Pancreas (tissue), 10 donors: Measurements from ENCODE around the gene ZNF92. TPM values are rescaled to one million over a fixed set of nuclear protein-coding genes. Genes with fewer than 3 reads are reported as not detected.
"Not testable (repeated sequence)": the region's sequence is repeated elsewhere in the genome, so short reads cannot be mapped to it uniquely, and the experiment has no call there.

ENCODE experiments used
- ATAC-seq, 4 donors: fragments of 200-7000 bp; cut with Tn5 transposase; one replicate each; pipeline versions ENCODE4 v1.8.0 to v1.9.1; 2020; ENCODE audit warnings: mild to moderate bottlenecking in 4 of 4, moderate library complexity in 4 of 4
- DNase-seq, 6 donors: peaks; one replicate each; pipeline ENCODE4 v3.0.0-alpha.2; 2020
- FAIRE-seq: peaks from 2 replicates; lab custom pipeline; 2012; peaks lifted over from hg19 to GRCh38; lab: Jason Lieb, UNC
- H3K27ac ChIP-seq, 4 donors: fragments of 200-600 bp; sonication (generic); 1 replicate in 3 of 4; 2 replicates in 1 of 4; pipeline versions ENCODE4 v1.5.0 to v1.8.0; 2020
- H3K27me3 ChIP-seq, 4 donors: fragments of 200-600 bp; one replicate each; pipeline ENCODE4 v1.8.0; 2021
- H3K36me3 ChIP-seq, 3 donors: fragments of 200-600 bp; sonication (generic) in 1 of 3; one replicate each; pipeline versions ENCODE4 v1.5.0 to v1.8.0; 2020 to 2021
- H3K4me1 ChIP-seq, 3 donors: fragments of 200-600 bp; one replicate each; pipeline ENCODE4 v1.8.0; 2021
- H3K4me3 ChIP-seq, 4 donors: fragments of 200-600 bp; sonication (generic) in 2 of 4; one replicate each; pipeline versions ENCODE4 v1.5.0 to v1.8.0; 2020 to 2021
- H3K9me3 ChIP-seq, 4 donors: fragments of 200-600 bp; one replicate each; pipeline ENCODE4 v1.8.0; 2021
- WGBS, 2 donors: extraction: QIAGEN DNeasy Blood & Tissue Kit; methylation state at CpG; one replicate each; pipeline ENCODE4 v1.1.7; 2013; 5-methylcytosine and 5-hydroxymethylcytosine counted together
- intact Hi-C, 3 donors: fragments of 100-400 bp; cut with DNase I; formaldehyde crosslinking; loops; one replicate each; pipeline versions ENCODE4 v1.11.1 to v1.14.2; 2022
- polyA plus RNA-seq, 2 donors: library from polyadenylated mRNA; stranded (reverse); fragments of 200-250 nt; gene quantifications; one replicate each; pipeline ENCODE4 v1.2.3, GENCODE V29; 2013
- total RNA-seq, 6 donors: library from RNA; stranded (reverse); fragmentation: NEBNext Ultra II Directional in 4 of 6; extraction: Animal tissue kit (Norgen Biotek cat#: 25700) in 4 of 6; gene quantifications; one replicate each; pipeline versions ENCODE4 v1.2.1 to v1.2.4, GENCODE V29; 2021 to 2023
- TF ChIP-seq, protein P1 (sequence below), 4 donors: fragments of 200-600 bp; sonication (generic) in 3 of 4; IDR thresholded peaks; one replicate each; pipeline versions ENCODE4 v1.5.0 to v1.8.0; 2021; ENCODE audit warnings: antibody characterized with exemption in 4 of 4
- donor health status: healthy with polysubstance abuse.
- donor health status: DM: no; HTN: no; CAD: no; lungs with moderate emphysema.
- donor health status: DM: no; HTN: no; CAD: no.
- donor health status: control.
- donor health status: control.
- donor health status: Bipolar disorder and iron deficiency.
- donor health status: DM: yes; HTN: yes; CAD: no.
- donor health status: DM: no; HTN: no; CAD: no.
- donor health status: DM: no; HTN: no; CAD: no.
- donor health status: DM: yes; HTN: yes; CAD: no.

ZNF92 gene
- total and polyA plus RNA-seq, 8 donors, result 2.1 to 5.5 (median 3.3) TPM

- TF ChIP-seq, protein P1, sequence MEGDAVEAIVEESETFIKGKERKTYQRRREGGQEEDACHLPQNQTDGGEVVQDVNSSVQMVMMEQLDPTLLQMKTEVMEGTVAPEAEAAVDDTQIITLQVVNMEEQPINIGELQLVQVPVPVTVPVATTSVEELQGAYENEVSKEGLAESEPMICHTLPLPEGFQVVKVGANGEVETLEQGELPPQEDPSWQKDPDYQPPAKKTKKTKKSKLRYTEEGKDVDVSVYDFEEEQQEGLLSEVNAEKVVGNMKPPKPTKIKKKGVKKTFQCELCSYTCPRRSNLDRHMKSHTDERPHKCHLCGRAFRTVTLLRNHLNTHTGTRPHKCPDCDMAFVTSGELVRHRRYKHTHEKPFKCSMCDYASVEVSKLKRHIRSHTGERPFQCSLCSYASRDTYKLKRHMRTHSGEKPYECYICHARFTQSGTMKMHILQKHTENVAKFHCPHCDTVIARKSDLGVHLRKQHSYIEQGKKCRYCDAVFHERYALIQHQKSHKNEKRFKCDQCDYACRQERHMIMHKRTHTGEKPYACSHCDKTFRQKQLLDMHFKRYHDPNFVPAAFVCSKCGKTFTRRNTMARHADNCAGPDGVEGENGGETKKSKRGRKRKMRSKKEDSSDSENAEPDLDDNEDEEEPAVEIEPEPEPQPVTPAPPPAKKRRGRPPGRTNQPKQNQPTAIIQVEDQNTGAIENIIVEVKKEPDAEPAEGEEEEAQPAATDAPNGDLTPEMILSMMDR (IDR thresholded peaks at IDR 0.05), result no peak
- Histone ChIP-seq H3K9me3 (peaks cover 0 to 9% (median 0%) of the 10 kb centered on the region in 4 donors), H3K36me3 (peaks cover 4 to 15% (median 11%) of the 10 kb centered on the region in 3 donors), H3K4me1 (no peaks in the 10 kb centered on the region), H3K27ac (no peak overlapping the region), H3K4me3 (no peak overlapping the region), H3K27me3 (no peaks in the 10 kb centered on the region)
- FAIRE-seq, result no peak
- WGBS, 2 donors, result 74 to 75% methylated on average over 4 of the region's 4 CpGs
- no peak for DNase-seq
- intact Hi-C loops, result no loop called here
- no peak for ATAC-seq
These were observed 24.1 kb downstream of the ZNF92 start for GRCh38 chr7:65397730-65398142.

DNA sequence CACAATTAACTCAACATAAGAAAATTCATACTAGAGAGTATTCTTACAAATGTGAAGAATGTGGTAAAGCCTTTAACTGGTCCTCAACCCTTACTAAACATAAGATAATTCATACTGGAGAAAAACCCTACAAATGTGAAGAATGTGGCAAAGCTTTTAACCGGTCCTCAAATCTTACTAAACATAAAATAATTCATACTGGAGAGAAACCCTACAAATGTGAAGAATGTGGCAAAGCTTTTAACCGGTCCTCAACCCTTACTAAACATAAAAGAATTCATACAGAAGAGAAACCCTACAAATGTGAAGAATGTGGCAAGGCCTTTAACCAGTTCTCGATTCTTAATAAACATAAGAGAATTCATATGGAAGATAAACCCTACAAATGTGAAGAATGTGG lies 25.0 kb downstream of the ZNF92 start:
- H3K4me3 ChIP-seq, H3K27me3 ChIP-seq, H3K9me3 ChIP-seq, H3K4me1 ChIP-seq, FAIRE-seq, ATAC-seq, H3K27ac ChIP-seq, intact Hi-C loops, DNase-seq: not testable (repeated sequence)
- 96% methylated on average over 3 of the region's 3 CpGs for WGBS, 2 donors
- H3K36me3 ChIP-seq, result peaks cover 4 to 15% (median 11%) of the 10 kb centered on the region in 3 donors

DNA sequence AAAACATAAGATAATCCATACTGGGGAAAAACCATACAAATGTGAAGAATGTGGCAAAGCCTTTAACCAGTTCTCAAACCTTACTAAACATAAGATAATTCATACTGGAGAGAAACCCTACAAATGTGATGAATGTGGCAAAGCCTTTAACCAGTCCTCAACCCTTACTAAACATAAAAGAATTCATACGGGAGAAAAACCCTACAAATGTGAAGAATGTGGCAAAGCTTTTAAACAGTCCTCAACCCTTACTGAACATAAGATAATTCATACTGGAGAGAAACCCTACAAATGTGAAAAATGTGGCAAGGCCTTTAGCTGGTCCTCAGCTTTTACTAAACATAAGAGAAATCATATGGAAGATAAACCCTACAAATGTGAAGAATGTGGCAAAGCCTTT lies 25.4 kb downstream of the ZNF92 start:
- H3K27me3 ChIP-seq, H3K27ac ChIP-seq, H3K4me3 ChIP-seq, DNase-seq, H3K9me3 ChIP-seq, ATAC-seq, H3K4me1 ChIP-seq, intact Hi-C loops, FAIRE-seq: not testable (repeated sequence)
- whole genome bisulfite sequencing, 2 donors, result 96% methylated on average over 1 of the region's 1 CpG
- H3K36me3 ChIP-seq, result peaks cover 4 to 15% (median 11%) of the 10 kb centered on the region in 3 donors

GRCh38 chr7:65404020-65404419 lies 30.4 kb downstream of the ZNF92 start:
- Histone ChIP-seq H3K9me3 (peaks cover 0 to 9% (median 0%) of the 10 kb centered on the region in 4 donors), H3K4me3 (no peak overlapping the region), H3K4me1 (no peaks in the 10 kb centered on the region), H3K27ac (no peak overlapping the region), H3K27me3 (no peaks in the 10 kb centered on the region), H3K36me3 (peaks cover 0 to 8% (median 0%) of the 10 kb centered on the region in 3 donors)
- intact Hi-C loops, result no loop called here
- TF ChIP-seq, protein P1 (IDR thresholded peaks at IDR 0.05), result no peak
- WGBS, 2 donors, result 52 to 91% methylated on average over 1 of the region's 1 CpG
- FAIRE-seq (no peak), DNase-seq (no peak), ATAC-seq (no peak)

- intact Hi-C loops, H3K4me1 ChIP-seq, H3K4me3 ChIP-seq, H3K9me3 ChIP-seq, H3K27me3 ChIP-seq, H3K27ac ChIP-seq, H3K36me3 ChIP-seq, DNase-seq, FAIRE-seq, ATAC-seq: not testable (repeated sequence)
- WGBS, 2 donors, result 92 to 95% methylated on average over 2 of the region's 2 CpGs
These were observed 33.1 kb downstream of the ZNF92 start for GRCh38 chr7:65406706-65407105.

- TF ChIP-seq, protein P1 (IDR thresholded peaks at IDR 0.05), result no peak
- ATAC-seq (no peak), FAIRE-seq (no peak), DNase-seq (no peak)
- H3K27ac ChIP-seq, result no peak overlapping the region
- H3K36me3 ChIP-seq, result no peaks in the 10 kb centered on the region
- no peak overlapping the region for H3K4me3 ChIP-seq
- no peaks in the 10 kb centered on the region for H3K9me3 ChIP-seq
- no peaks in the 10 kb centered on the region for H3K4me1 ChIP-seq
- intact Hi-C loops, result no loop called here
- WGBS, 2 donors, result 72 to 88% methylated on average over 3 of the region's 3 CpGs
- H3K27me3 ChIP-seq, result no peaks in the 10 kb centered on the region
These were observed 35.7 kb downstream of the ZNF92 start for GRCh38 chr7:65409363-65409762.
